ENCODE measurements around the gene AP1AR.

DNA sequence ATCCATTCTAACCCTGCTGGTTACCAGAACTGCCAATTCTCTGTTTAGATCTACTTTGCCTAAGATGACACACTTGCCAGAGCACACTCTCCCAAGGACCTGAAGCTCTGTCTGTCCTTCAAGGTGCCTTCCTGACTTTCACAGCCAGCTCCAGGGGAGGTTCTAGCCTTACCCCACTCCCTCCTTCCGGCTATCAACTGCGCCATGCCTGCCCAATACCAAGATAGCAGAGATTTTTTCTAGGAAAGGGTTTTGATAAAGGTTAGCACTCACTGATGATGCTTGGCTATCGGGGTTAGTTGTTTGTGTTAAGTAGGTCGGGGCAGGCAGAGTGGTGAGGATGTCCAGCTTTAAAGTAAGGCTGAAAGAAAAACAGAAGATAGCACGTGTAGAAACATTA lies 79.9 kb downstream of the AP1AR start:
- TF ChIP-seq POLR2A (IDR thresholded peaks at IDR 0.05; ENCODE audit: low read length) (no peak), CTCF (IDR thresholded peaks at IDR 0.05) (no peak), POLR2AphosphoS2 (conservative IDR thresholded peaks at IDR 0.05; ENCODE audit: low read length) (no peak), JUN (IDR thresholded peaks at IDR 0.05) (no peak), CBX8 (IDR thresholded peaks at IDR 0.05) (no peak), SMC3 (IDR thresholded peaks at IDR 0.05) (no peak), RCOR1 (IDR thresholded peaks at IDR 0.05; ENCODE audit: low read depth, low read length) (no peak), CHD4 (IDR thresholded peaks at IDR 0.05; ENCODE audit: borderline replicate concordance) (no peak), EHF (CRISPR knock-in tag; IDR thresholded peaks at IDR 0.05) (no peak), EHMT2 (IDR thresholded peaks at IDR 0.05; ENCODE audit: low read depth) (no peak), MAX (IDR thresholded peaks at IDR 0.05) (no peak)
- TF ChIP-seq, protein P1, sequence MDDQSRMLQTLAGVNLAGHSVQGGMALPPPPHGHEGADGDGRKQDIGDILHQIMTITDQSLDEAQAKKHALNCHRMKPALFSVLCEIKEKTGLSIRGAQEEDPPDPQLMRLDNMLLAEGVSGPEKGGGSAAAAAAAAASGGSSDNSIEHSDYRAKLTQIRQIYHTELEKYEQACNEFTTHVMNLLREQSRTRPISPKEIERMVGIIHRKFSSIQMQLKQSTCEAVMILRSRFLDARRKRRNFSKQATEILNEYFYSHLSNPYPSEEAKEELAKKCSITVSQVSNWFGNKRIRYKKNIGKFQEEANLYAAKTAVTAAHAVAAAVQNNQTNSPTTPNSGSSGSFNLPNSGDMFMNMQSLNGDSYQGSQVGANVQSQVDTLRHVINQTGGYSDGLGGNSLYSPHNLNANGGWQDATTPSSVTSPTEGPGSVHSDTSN (IDR thresholded peaks at IDR 0.05): no peak
- TF ChIP-seq, protein P2, sequence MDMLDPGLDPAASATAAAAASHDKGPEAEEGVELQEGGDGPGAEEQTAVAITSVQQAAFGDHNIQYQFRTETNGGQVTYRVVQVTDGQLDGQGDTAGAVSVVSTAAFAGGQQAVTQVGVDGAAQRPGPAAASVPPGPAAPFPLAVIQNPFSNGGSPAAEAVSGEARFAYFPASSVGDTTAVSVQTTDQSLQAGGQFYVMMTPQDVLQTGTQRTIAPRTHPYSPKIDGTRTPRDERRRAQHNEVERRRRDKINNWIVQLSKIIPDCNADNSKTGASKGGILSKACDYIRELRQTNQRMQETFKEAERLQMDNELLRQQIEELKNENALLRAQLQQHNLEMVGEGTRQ (IDR thresholded peaks at IDR 0.05): no peak
